B cell (primary cell): ENCODE data around the gene ASCL5. TPM values are rescaled to one million over a fixed set of nuclear protein-coding genes. Genes with fewer than 3 reads are reported as not detected.

ENCODE experiments used
- ATAC-seq: fragments of 200-7000 bp; cut with Tn5 transposase; one replicate; pipeline ENCODE4 v1.10.0; 2021; ENCODE audit warnings: low read depth, mild to moderate bottlenecking, moderate number of reproducible peaks, moderate library complexity
- CTCF ChIA-PET: fragments of 350-600 bp; sonication (Branson Sonifier 250); formaldehyde crosslinking; loops from one replicate; lab custom pipeline; 2021; ENCODE audit warnings: antibody characterized with exemption, inconsistent platforms; lab: Charles Lee
- POLR2A ChIA-PET: fragments of 350-600 bp; sonication (Branson Sonifier 250); formaldehyde crosslinking; loops from one replicate; lab custom pipeline; 2021; ENCODE audit warnings: antibody characterized with exemption; lab: Charles Lee
- DNase-seq: peaks from one replicate; pipeline ENCODE4 v3.0.0; 2013
- H2AFZ ChIP-seq: 2 replicates; pipeline ENCODE4 v1.6.1; 2012; ENCODE audit warnings: mild to moderate bottlenecking, low read depth, low read length; ENCODE audit not compliant: insufficient read depth, poor library complexity, severe bottlenecking
- H3K27ac ChIP-seq, 2 donors: 1 replicate in 1 of 2; 2 replicates in 1 of 2; pipeline ENCODE4 v1.5.1; 2012 to 2013; ENCODE audit warnings: low read length in 2 of 2, mild to moderate bottlenecking in 2 of 2, moderate library complexity in 1 of 2
- H3K27me3 ChIP-seq, 4 experiments: fragments of 200-600 bp in 1 of 4; sonication (generic) in 1 of 4; replicated peaks in 1 of 4; 1 replicate in 2 of 4; 2 replicates in 2 of 4; pipeline versions ENCODE4 v1.6.1 to v1.7.0; 2013 to 2016; ENCODE audit warnings: low read length in 3 of 4, mild to moderate bottlenecking in 2 of 4, mixed read lengths in 1 of 4, moderate library complexity in 1 of 4; ENCODE audit not compliant: insufficient read depth in 4 of 4, control insufficient read depth in 3 of 4; ENCODE audit errors: control extremely low read depth in 1 of 4
- H3K36me3 ChIP-seq, 2 experiments: replicated peaks in 1 of 2; 1 replicate in 1 of 2; 2 replicates in 1 of 2; pipeline versions ENCODE4 v1.6.1 to v1.7.1; 2013; ENCODE audit warnings: low read length in 1 of 2; ENCODE audit not compliant: insufficient read depth in 2 of 2, control insufficient read depth in 1 of 2; ENCODE audit errors: control extremely low read depth in 1 of 2, extremely low read depth in 1 of 2
- H3K4me1 ChIP-seq, 2 donors: fragments of 200-600 bp in 1 of 2; sonication (generic) in 1 of 2; 1 replicate in 1 of 2; 2 replicates in 1 of 2; pipeline versions ENCODE4 v1.5.1 to v1.6.1; 2013 to 2017; ENCODE audit warnings: low read length in 2 of 2; ENCODE audit not compliant: control insufficient read depth in 2 of 2, insufficient read depth in 2 of 2
- H3K4me2 ChIP-seq: replicated peaks from 2 replicates; pipeline ENCODE3; 2012; ENCODE audit warnings: mild to moderate bottlenecking, low read depth, low read length; ENCODE audit not compliant: poor library complexity, severe bottlenecking
- H3K4me3 ChIP-seq, 5 experiments: fragments of 200-600 bp in 1 of 5; sonication (generic) in 1 of 5; 1 replicate in 3 of 5; 2 replicates in 2 of 5; pipeline versions ENCODE4 v1.5.1 to v1.7.0; 2011 to 2016; ENCODE audit warnings: low read length in 4 of 5, mild to moderate bottlenecking in 4 of 5, low read depth in 2 of 5, control low read depth in 1 of 5, moderate library complexity in 1 of 5; ENCODE audit not compliant: insufficient read depth in 1 of 5; ENCODE audit errors: control extremely low read depth in 1 of 5, extremely low read depth in 1 of 5
- H3K79me2 ChIP-seq: fragments of 200-600 bp; sonication (generic); one replicate; pipeline ENCODE4 v1.6.0; 2016; ENCODE audit warnings: low read length; ENCODE audit not compliant: control insufficient read depth, insufficient read depth
- H3K9ac ChIP-seq: fragments of 200-600 bp; sonication (generic); 2 replicates; pipeline ENCODE4 v1.6.1; 2017; ENCODE audit warnings: mild to moderate bottlenecking, low read length, moderate library complexity
- H3K9me3 ChIP-seq, 3 donors: one replicate each; pipeline versions ENCODE4 v1.6.1 to v1.7.1; 2013; ENCODE audit warnings: low read length in 2 of 3; ENCODE audit not compliant: control insufficient read depth in 2 of 3, insufficient read depth in 1 of 3; ENCODE audit errors: control extremely low read depth in 1 of 3
- H4K20me1 ChIP-seq: 2 replicates; pipeline ENCODE4 v1.6.0; 2012; ENCODE audit warnings: mild to moderate bottlenecking, low read length; ENCODE audit not compliant: insufficient read depth, control insufficient read depth, poor library complexity, severe bottlenecking
- H3K27ac Mint-ChIP-seq: one replicate; pipeline ENCODE4 v1.8.0; 2021; ENCODE audit warnings: mixed read lengths
- H3K27me3 Mint-ChIP-seq: one replicate; pipeline ENCODE4 v1.8.0; 2021; ENCODE audit warnings: mixed read lengths
- H3K4me1 Mint-ChIP-seq: one replicate; pipeline ENCODE4 v1.8.0; 2021; ENCODE audit warnings: mixed read lengths
- H3K4me3 Mint-ChIP-seq: one replicate; pipeline ENCODE4 v1.8.0; 2021; ENCODE audit warnings: mixed read lengths
- H3K9me3 Mint-ChIP-seq: one replicate; pipeline ENCODE4 v1.8.0; 2022; ENCODE audit warnings: mixed read lengths; ENCODE audit not compliant: insufficient read depth
- CTCF ChIP-seq: fragments of 200-600 bp; IDR thresholded peaks from one replicate; pipeline ENCODE4 v1.8.0; 2022; ENCODE audit warnings: antibody characterized with exemption, mild to moderate bottlenecking
- EZH2 ChIP-seq: IDR thresholded peaks from 2 replicates; pipeline ENCODE4 v1.6.1; 2012; ENCODE audit warnings: borderline replicate concordance, low read depth, mild to moderate bottlenecking, moderate library complexity, low read length; ENCODE audit not compliant: insufficient read depth, poor library complexity, severe bottlenecking
- WGBS: methylation state at CpG from one replicate; pipeline ENCODE4 v1.1.5; 2013; ENCODE audit warnings: missing lambda C conversion rate; ENCODE audit not compliant: insufficient coverage; 5-methylcytosine and 5-hydroxymethylcytosine counted together
- intact Hi-C: fragments of 100-400 bp; cut with micrococcal nuclease; formaldehyde crosslinking; loops from one replicate; pipeline ENCODE4 v1.10.0; 2022
- polyA plus RNA-seq: library from polyadenylated mRNA; depleted of rRNA; stranded (reverse); fragments of >200 nt; gene quantifications from 2 replicates; pipeline ENCODE4 v1.2.3, GENCODE V29; 2012
- total RNA-seq, 2 donors: library from RNA; stranded (reverse); fragments of 120-200 nt in 1 of 2; gene quantifications; 1 replicate in 1 of 2; 2 replicates in 1 of 2; pipeline versions ENCODE4 v1.2.3 to v1.2.4, GENCODE V29; 2013 to 2022

Gene ASCL5
- total and polyA plus RNA-seq, 2 donors (not counting 1 experiment from before 2014, with no cell fraction given) = not detected

- Histone ChIP-seq H2AFZ (no peak overlapping the region), H3K27ac (no peak overlapping the region), H3K27me3 (peaks cover 0 to 7% (median 2%) of the 10 kb centered on the region in 4 experiments), H3K4me2 (no peak overlapping the region), H4K20me1 (no peaks in the 10 kb centered on the region), H3K79me2 (no peaks in the 10 kb centered on the region), H3K9me3 (no peaks in the 10 kb centered on the region), H3K4me1 (no peaks in the 10 kb centered on the region), H3K36me3 (no peaks in the 10 kb centered on the region), H3K9ac (no peak overlapping the region), H3K4me3 (no peak overlapping the region)
- 78% methylated on average over 4 of the region's 12 CpGs for whole genome bisulfite sequencing
- intact Hi-C loops = loop anchor here (1.0 kb wide), 1 partner anchor 28 kb away; no protein-coding TSS in a partner anchor
- Mint-ChIP-seq H3K4me3 (no peak overlapping the region), H3K9me3 (no peaks in the 10 kb centered on the region), H3K27ac (no peak overlapping the region), H3K27me3 (peaks cover 22% of the 10 kb centered on the region), H3K4me1 (no peaks in the 10 kb centered on the region)
- ATAC-seq (no peak), DNase-seq (no peak)
- TF ChIP-seq EZH2 = no peak
- TF ChIP-seq CTCF = no peak
- POLR2A ChIA-PET = no interaction called here
- CTCF ChIA-PET = interaction anchor here (0.6 to 2.1 kb wide), 5 partner anchors 11 to 115 kb away, joined by 3 to 9 read pairs (median 4); no protein-coding TSS in a partner anchor
These were observed 40.9 kb downstream of the ASCL5 start for GRCh38 chr1:201085902-201086735.

DNA sequence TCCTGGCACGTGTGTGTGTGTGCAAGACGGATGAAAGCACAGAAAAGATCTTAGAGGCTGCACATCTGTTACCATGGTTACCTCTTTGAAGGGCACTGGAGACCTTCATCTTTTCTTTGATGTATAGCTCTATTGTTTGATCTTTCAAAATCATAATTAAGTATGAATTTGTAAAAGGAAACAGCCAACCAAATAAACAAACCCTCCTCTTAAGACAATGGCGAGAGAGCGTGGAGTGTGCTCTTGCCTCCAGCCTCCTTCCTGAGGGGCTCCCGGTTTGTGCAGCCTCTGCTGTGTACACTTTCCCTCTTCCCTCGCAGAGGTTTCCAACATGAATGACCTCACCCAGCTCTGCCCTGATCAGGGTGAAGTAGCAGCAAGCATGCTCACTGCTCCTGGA is 42.7 kb downstream of the ASCL5 start:
- no peak overlapping the region for H3K27ac Mint-ChIP-seq
- no peaks in the 10 kb centered on the region for H3K9me3 Mint-ChIP-seq
- Histone ChIP-seq H3K4me3 (no peak overlapping the region), H3K79me2 (no peaks in the 10 kb centered on the region), H3K36me3 (no peaks in the 10 kb centered on the region), H2AFZ (no peak overlapping the region), H3K9ac (no peak overlapping the region), H4K20me1 (no peaks in the 10 kb centered on the region), H3K4me2 (no peak overlapping the region), H3K27ac (no peak overlapping the region), H3K9me3 (no peaks in the 10 kb centered on the region), H3K27me3 (peaks cover 0 to 7% (median 2%) of the 10 kb centered on the region in 4 experiments), H3K4me1 (no peaks in the 10 kb centered on the region)
- WGBS = 82% methylated on average over 4 of the region's 6 CpGs
- no peak overlapping the region for H3K4me3 Mint-ChIP-seq
- intact Hi-C loops = no loop called here
- peaks cover 22% of the 10 kb centered on the region for H3K27me3 Mint-ChIP-seq
- H3K4me1 Mint-ChIP-seq = no peaks in the 10 kb centered on the region
- ATAC-seq = no peak
- no peak for DNase-seq
- POLR2A ChIA-PET = no interaction called here
- CTCF ChIA-PET = no interaction called here
- TF ChIP-seq CTCF = no peak
- no peak for TF ChIP-seq EZH2
